Measurements from ENCODE around the gene ABCC8. TPM values are rescaled to one million over a fixed set of nuclear protein-coding genes. Genes with fewer than 3 reads are reported as not detected.

The ABCC8 gene
- total and polyA plus RNA-seq, 12 donors: 0.39 to 216 (median 4.0) TPM; not detected in 1

GRCh38 chr11:17366495-17366894 lies 110.2 kb downstream of the ABCC8 start:
- Histone ChIP-seq H3K27me3 (no peaks in the 10 kb centered on the region), H3K9me3 (replicated peaks in 1 of 3) (peaks cover 0 to 26% (median 9%) of the 10 kb centered on the region in 3 donors), H3K4me1 (replicated peaks in 1 of 2) (no peaks in the 10 kb centered on the region), H3K4me3 (no peak overlapping the region), H3K27ac (no peak overlapping the region), H3K36me3 (replicated peaks in 1 of 2) (no peaks in the 10 kb centered on the region)
- DNase-seq: no peak
- intact Hi-C loops (cut with DNase I): no loop called here
- TF ChIP-seq POLR2A (IDR thresholded peaks at IDR 0.05): no peak
- TF ChIP-seq, protein P1, sequence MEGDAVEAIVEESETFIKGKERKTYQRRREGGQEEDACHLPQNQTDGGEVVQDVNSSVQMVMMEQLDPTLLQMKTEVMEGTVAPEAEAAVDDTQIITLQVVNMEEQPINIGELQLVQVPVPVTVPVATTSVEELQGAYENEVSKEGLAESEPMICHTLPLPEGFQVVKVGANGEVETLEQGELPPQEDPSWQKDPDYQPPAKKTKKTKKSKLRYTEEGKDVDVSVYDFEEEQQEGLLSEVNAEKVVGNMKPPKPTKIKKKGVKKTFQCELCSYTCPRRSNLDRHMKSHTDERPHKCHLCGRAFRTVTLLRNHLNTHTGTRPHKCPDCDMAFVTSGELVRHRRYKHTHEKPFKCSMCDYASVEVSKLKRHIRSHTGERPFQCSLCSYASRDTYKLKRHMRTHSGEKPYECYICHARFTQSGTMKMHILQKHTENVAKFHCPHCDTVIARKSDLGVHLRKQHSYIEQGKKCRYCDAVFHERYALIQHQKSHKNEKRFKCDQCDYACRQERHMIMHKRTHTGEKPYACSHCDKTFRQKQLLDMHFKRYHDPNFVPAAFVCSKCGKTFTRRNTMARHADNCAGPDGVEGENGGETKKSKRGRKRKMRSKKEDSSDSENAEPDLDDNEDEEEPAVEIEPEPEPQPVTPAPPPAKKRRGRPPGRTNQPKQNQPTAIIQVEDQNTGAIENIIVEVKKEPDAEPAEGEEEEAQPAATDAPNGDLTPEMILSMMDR (IDR thresholded peaks at IDR 0.05): no peak
- WGBS, 4 donors: 80 to 100% (median 84%) methylated on average over 1 of the region's 1 CpG

DNA sequence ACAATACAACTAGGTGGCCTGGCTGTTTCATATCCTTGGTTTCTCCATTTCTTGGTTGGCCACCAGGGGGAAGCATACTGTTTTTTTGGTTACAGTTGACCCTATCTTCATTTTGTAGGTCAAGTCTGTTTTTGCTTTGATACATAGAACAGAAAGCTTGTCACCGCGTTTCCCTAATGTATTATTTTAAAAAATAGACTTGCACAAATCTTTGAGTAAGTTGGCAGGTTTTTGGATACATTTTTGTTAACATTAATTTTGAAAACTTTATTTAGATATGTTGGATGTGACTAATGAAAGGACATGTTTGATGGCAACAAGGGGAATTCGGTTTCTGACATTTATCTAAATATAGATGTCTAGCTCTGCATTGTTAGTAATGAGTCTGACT lies 122.0 kb downstream of the ABCC8 start:
- intact Hi-C loops (cut with DNase I): loop anchor here in 1 of 2 donors (10.0 kb wide), 1 partner anchor 130 kb away; no protein-coding TSS in a partner anchor
- H3K4me3 ChIP-seq: no peak overlapping the region
- 28 to 46% (median 32%) methylated on average over 3 of the region's 3 CpGs for WGBS, 4 donors
- no peak overlapping the region for H3K27ac ChIP-seq
- no peaks in the 10 kb centered on the region for H3K27me3 ChIP-seq
- H3K4me1 ChIP-seq (replicated peaks in 1 of 2): peaks cover 8 to 20% of the 10 kb centered on the region in 2 donors
- H3K9me3 ChIP-seq (replicated peaks in 1 of 3): no peaks in the 10 kb centered on the region
- DNase-seq: peak; percentile 63 to 87 (median 71)
- H3K36me3 ChIP-seq (replicated peaks in 1 of 2): no peaks in the 10 kb centered on the region
- TF ChIP-seq POLR2A (IDR thresholded peaks at IDR 0.05): no peak
- TF ChIP-seq, protein P1 (IDR thresholded peaks at IDR 0.05): peak; percentile 57 to 73 (median 70)

DNA sequence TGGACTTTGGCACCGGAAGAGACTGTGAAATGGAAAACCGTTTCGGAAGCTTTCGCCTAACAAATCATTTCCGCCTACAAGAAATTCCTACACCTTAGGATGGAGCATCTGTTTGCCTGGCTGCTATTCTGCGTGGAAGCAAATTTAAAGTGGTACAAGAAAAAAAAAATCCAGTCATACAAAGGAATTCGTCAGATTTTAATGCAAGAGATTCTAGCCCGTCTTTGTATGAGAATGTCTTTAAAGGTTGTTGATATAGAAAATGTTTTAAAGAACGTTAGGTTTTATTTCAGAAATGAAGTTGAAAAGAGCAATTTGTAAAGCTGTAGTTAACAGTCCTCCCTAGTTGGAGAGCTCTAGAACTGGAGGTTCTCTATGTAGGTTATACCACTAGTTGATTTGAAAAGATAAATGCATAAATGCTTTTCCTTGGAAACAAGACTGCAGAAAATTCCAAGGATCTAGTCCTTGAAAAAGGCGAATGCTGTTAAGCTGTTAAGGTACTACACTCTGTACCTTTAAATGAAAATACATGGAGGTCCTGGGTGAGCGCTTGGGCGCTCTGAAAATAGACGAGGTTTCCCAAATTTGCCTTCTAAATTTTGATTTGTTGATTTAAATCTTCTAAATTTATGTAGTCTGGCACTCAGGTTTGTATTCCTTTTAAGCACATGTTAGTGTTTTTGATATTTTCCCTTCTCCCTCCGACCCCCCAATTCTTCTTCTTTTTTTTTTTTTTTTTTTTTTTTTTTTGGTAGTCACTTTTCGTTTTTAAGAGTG lies 122.6 kb downstream of the ABCC8 start:
- peaks cover 8 to 20% of the 10 kb centered on the region in 2 donors for H3K4me1 ChIP-seq (replicated peaks in 1 of 2)
- TF ChIP-seq, protein P1 (IDR thresholded peaks at IDR 0.05): peak in 1 of 6 experiments; percentile 0
- TF ChIP-seq POLR2A (IDR thresholded peaks at IDR 0.05): no peak
- no peaks in the 10 kb centered on the region for H3K27me3 ChIP-seq
- DNase-seq: no peak
- 5 to 8% (median 6%) methylated on average over 15 of the region's 15 CpGs for WGBS, 4 donors
- H3K36me3 ChIP-seq (replicated peaks in 1 of 2): no peaks in the 10 kb centered on the region
- peak overlapping the region in 2 of 4 donors; percentile 45 to 55 for H3K4me3 ChIP-seq
- no peaks in the 10 kb centered on the region for H3K9me3 ChIP-seq (replicated peaks in 1 of 3)
- intact Hi-C loops (cut with DNase I): loop anchor here in 1 of 2 donors (10.0 kb wide), 1 partner anchor 129 kb away; no protein-coding TSS in a partner anchor
- H3K27ac ChIP-seq: peak overlapping the region; percentile 9 to 84 (median 76)

DNA sequence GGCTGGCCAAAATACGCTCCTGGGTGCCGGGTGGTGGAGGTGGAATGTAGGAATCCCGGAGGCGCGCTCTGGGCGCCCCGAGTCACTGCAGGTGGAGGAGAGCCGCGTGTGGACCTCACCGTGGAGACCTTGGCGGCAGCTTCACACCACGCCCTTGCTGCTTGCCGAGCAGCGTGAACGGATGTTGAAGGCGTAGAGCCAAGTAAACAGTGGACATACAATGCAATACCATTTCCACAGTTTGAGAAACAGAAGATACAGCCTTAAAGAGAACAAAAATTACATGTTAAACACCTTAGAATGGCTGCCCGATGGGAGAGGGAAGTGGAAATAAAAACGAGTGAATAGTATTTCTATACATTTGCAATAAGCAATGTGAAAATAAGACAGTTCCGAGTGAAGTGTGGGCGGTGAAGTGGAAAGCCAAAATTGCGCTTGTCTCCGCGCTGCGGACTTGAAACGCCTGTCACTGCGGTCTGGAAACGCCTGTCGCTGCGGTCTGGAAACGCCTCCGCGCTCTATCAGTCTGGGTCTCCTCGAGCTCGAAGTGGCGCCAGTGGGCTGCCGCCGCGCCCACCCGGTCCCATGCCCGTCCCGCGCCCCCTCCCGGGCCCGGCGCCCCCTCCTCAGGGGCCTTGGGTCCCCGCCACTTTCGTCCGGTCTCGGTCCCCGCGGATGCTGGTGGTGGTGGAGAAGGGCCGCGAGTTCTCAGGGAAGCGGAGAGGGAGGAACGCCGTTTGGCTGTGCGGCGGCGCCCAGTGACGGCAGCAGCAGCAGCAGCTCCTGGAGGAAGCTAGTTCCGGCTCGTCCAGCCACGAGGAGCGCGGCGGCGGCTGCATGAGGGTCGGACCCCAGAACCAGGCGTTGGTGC lies 123.5 kb downstream of the ABCC8 start:
- Histone ChIP-seq H3K9me3 (replicated peaks in 1 of 3) (no peaks in the 10 kb centered on the region), H3K4me1 (replicated peaks in 1 of 2) (peaks cover 8 to 20% of the 10 kb centered on the region in 2 donors), H3K27me3 (no peaks in the 10 kb centered on the region), H3K36me3 (replicated peaks in 1 of 2) (no peaks in the 10 kb centered on the region), H3K4me3 (peak overlapping the region in 2 of 4 donors; percentile 45 to 55), H3K27ac (peak overlapping the region; percentile 9 to 84 (median 76))
- whole genome bisulfite sequencing, 4 donors: 0 to 1% (median 0%) methylated on average over 26 to 69 of the region's 69 CpGs
- intact Hi-C loops (cut with DNase I): loop anchor here in 1 of 2 donors (10.0 kb wide), 1 partner anchor 128 kb away; no protein-coding TSS in a partner anchor
- TF ChIP-seq POLR2A (IDR thresholded peaks at IDR 0.05): peak in 1 of 2 donors; percentile 57
- TF ChIP-seq, protein P1 (IDR thresholded peaks at IDR 0.05): peak in 1 of 6 experiments; percentile 2
- DNase-seq: peak; percentile 70 to 82 (median 78)
